Measurements from ENCODE around the gene NELFB.

The NELFB gene

GRCh38 chr9:137278721-137279711 lies 23.9 kb downstream of the NELFB start:
- no peak for DNase-seq (ENCODE audit: low read depth)
- TF ChIP-seq CTCF (IDR thresholded peaks at IDR 0.05; ENCODE audit: low read length, missing control alignments), result no peak
- H3K4me3 ChIP-seq (replicated peaks; ENCODE audit: low read depth, low read length), result peak overlapping the region; percentile 72

GRCh38 chr9:137279741-137280473 lies 24.8 kb downstream of the NELFB start:
- no peak for TF ChIP-seq CTCF (IDR thresholded peaks at IDR 0.05; ENCODE audit: low read length, missing control alignments)
- no peak overlapping the region for H3K4me3 ChIP-seq (replicated peaks; ENCODE audit: low read depth, low read length)
- no peak for DNase-seq (ENCODE audit: low read depth)

DNA sequence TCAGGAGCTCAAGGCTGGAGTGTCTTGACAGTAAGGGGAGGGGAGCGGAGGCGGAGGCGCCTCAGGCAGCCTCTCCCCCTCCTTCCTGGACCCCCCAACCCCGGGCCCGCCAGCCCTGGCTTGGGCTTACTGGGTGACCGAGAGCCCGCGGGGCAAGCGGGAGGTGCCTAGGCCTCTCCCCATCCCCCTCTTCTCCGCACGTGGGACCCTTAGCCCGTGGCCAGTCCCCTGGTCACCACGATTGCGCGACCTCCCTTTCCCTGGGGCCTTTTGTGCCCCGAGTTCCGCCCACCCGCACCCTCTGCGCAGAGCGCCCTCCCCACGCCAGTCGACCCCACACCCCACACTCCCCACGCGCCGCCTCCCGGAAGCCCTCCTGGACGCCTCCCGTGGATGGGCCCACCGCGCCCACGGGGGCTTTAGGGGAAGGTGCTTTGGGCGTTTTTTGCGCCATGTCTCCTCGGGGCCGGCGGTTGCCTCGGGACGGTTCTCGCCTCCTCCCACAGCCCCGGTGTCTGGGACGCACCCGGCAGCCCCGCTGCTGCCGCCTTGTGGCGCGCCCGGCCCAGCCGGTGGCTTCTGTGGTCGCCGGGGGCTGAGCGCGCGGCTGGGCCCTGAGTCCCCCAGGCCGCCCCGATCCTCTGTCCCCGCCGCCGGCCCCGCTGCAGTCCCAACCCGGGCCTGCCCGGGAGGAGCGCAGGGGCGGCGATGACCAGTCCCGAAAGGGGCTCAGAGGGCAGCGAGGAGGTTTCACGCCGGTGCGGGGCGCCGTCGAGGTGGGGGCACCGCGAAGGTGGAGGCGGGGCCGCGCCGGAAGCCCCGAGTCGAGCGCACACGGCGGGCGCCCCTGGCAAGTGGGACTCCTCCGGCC lies 25.6 kb downstream of the NELFB start:
- no peak overlapping the region for H3K4me3 ChIP-seq (replicated peaks; ENCODE audit: low read depth, low read length)
- TF ChIP-seq CTCF (IDR thresholded peaks at IDR 0.05; ENCODE audit: low read length, missing control alignments), result peak; percentile 24
- DNase-seq (ENCODE audit: low read depth), result peak; percentile 37

- TF ChIP-seq CTCF (IDR thresholded peaks at IDR 0.05; ENCODE audit: low read length, missing control alignments), result no peak
- H3K4me3 ChIP-seq (replicated peaks; ENCODE audit: low read depth, low read length), result no peak overlapping the region
- DNase-seq (ENCODE audit: low read depth), result no peak
Measured at GRCh38 chr9:137281345-137282116, 26.4 kb downstream of the NELFB start.

- H3K4me3 ChIP-seq (replicated peaks; ENCODE audit: low read depth, low read length), result no peak overlapping the region
- TF ChIP-seq CTCF (IDR thresholded peaks at IDR 0.05; ENCODE audit: low read length, missing control alignments), result peak; percentile 58
Measured at GRCh38 chr9:137286975-137287383, 31.9 kb downstream of the NELFB start.

DNA sequence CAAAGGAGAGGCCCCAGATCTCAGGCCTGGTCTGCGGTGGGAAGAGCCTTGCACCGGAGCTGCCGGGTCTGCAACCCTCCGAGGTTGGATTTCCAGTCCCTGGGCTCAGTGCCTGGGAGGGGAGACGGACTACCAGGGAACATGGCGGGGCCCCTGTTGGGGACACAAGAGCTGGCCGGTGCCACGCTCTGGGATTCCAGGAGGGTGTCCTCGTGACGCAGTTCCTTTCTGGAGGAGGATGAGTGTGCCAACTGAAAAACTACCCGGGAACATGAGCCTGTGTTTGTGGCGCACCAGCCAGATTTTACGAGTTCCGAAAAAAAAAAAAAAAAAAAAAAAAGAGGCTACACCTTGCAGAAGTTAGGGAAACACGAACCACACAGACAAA lies 38.0 kb downstream of the NELFB start:
- DNase-seq (ENCODE audit: low read depth), result no peak
- H3K4me3 ChIP-seq (replicated peaks; ENCODE audit: low read depth, low read length), result no peak overlapping the region
- no peak for TF ChIP-seq CTCF (IDR thresholded peaks at IDR 0.05; ENCODE audit: low read length, missing control alignments)

More at GRCh38 chr9:137286975-137287383, 31.9 kb downstream of the NELFB start:
- DNase-seq (ENCODE audit: low read depth), result peak; percentile 77

All from fibroblast of pulmonary artery (primary cell).